Measurements from ENCODE around the gene ABCF2. TPM values are rescaled to one million over a fixed set of nuclear protein-coding genes. Genes with fewer than 3 reads are reported as not detected.

ABCF2 gene
- total and polyA plus RNA-seq, 2 of the 13 experiments (the other 11 are each of a cell fraction or from before 2014, with no cell fraction given) = 16.3 to 42.5 TPM

GRCh38 chr7:151247611-151248345 is 20.8 kb upstream of the ABCF2 start:
- Histone ChIP-seq H3K9ac (ENCODE audit: insufficient read depth, low read depth, low read length) (no peak overlapping the region), H2AFZ (ENCODE audit: low read length) (no peak overlapping the region), H3K9me3 (ENCODE audit: low read length) (no peaks in the 10 kb centered on the region), H3K27ac (ENCODE audit: extremely low read length, insufficient read depth, low read length) (no peak overlapping the region), H4K20me1 (ENCODE audit: insufficient read depth, low read length) (no peaks in the 10 kb centered on the region; the same call in 1 of the 2 replicates), H3K4me1 (ENCODE audit: insufficient read depth, low read length) (peaks cover 84% of the 10 kb centered on the region), H3K4me2 (ENCODE audit: low read depth, low read length) (peak overlapping the region; percentile 83), H3K36me3 (replicated peaks in 1 of 2; ENCODE audit: control insufficient read depth in 1 of 2, insufficient read depth in 2 of 2, low read length in 2 of 2) (no peaks in the 10 kb centered on the region), H3K27me3 (ENCODE audit: control insufficient read depth in 1 of 2, insufficient read depth in 2 of 2, low read length in 2 of 2) (peaks cover 10 to 71% of the 10 kb centered on the region in 2 experiments; a peak in 4 of 5 replicates), H3K4me3 (replicated peaks in 1 of 3; ENCODE audit: insufficient read depth in 1 of 3, low read depth in 2 of 3, low read length in 3 of 3) (peak overlapping the region; percentile 29 to 65 (median 59); a peak in 5 of 6 replicates), H3K79me2 (ENCODE audit: insufficient read depth, low read length) (no peaks in the 10 kb centered on the region)
- ATAC-seq (peak; percentile 9; the same call in 1 of the 3 replicates), DNase-seq (ENCODE audit: low spot score) (no peak), FAIRE-seq (no peak)
- ChIA-PET POLR2A (interaction anchor here (1.3 to 2.0 kb wide), 3 partner anchors 15 to 184 kb away, joined by 3 to 8 read pairs (median 4); partner anchors contain the start of genes ABCF2 and CHPF2), CTCF (ENCODE audit: low intra/inter-chr PET ratio, low total read pairs) (no interaction called here)
- 6% methylated on average over 12 of the region's 29 CpGs for WGBS (ENCODE audit: low lambda C conversion rate)
- intact Hi-C loops (cut with micrococcal nuclease; ENCODE audit: unreplicated experiment) (loop anchor here (2.0 to 10.0 kb wide), 3 partner anchors 15 to 163 kb away; partner anchors contain the start of genes AGAP3, CHPF2, FASTK and TMUB1), in situ Hi-C loops (cut with HindIII; ENCODE audit: extremely low pct_ligation_motif_present, low pct_unique_long_range_greater_than_20kb) (no loop called here)
- no TSS peak for BruUV-seq (replicated peaks)
- TF ChIP-seq U2AF2 (IDR thresholded peaks at IDR 0.05; ENCODE audit: low read depth, low read length) (no peak), ZNF263 (CRISPR knock-in tag; IDR thresholded peaks at IDR 0.05) (peak; percentile 60)

GRCh38 chr7:151246851-151247580 is 20.0 kb upstream of the ABCF2 start:
- no peak overlapping the region for H3K9ac ChIP-seq (ENCODE audit: insufficient read depth, low read depth, low read length)
- no peak overlapping the region for H2AFZ ChIP-seq (ENCODE audit: low read length)
- H3K4me3 ChIP-seq (replicated peaks in 1 of 3; ENCODE audit: insufficient read depth in 1 of 3, low read depth in 2 of 3, low read length in 3 of 3) = peak overlapping the region in 1 of 3 experiments; percentile 65; a peak in 1 of 6 replicates
- no peak for ATAC-seq
- CTCF ChIA-PET (ENCODE audit: low intra/inter-chr PET ratio, low total read pairs) = no interaction called here
- no peaks in the 10 kb centered on the region for H3K36me3 ChIP-seq (replicated peaks in 1 of 2; ENCODE audit: control insufficient read depth in 1 of 2, insufficient read depth in 2 of 2, low read length in 2 of 2)
- 0 out of 2 replicates have a peak overlapping the region, but pooled peaks have one; percentile 83 for H3K4me2 ChIP-seq (ENCODE audit: low read depth, low read length)
- no peak for FAIRE-seq
- H3K4me1 ChIP-seq (ENCODE audit: insufficient read depth, low read length) = peaks cover 83% of the 10 kb centered on the region
- DNase-seq (ENCODE audit: low spot score) = no peak
- WGBS (ENCODE audit: low lambda C conversion rate) = 43% methylated on average over 2 of the region's 4 CpGs
- H4K20me1 ChIP-seq (ENCODE audit: insufficient read depth, low read length) = no peaks in the 10 kb centered on the region; the same call in 1 of the 2 replicates
- no TSS peak for BruUV-seq (replicated peaks)
- in situ Hi-C loops (cut with HindIII; ENCODE audit: extremely low pct_ligation_motif_present, low pct_unique_long_range_greater_than_20kb) = no loop called here
- intact Hi-C loops (cut with micrococcal nuclease; ENCODE audit: unreplicated experiment) = loop anchor here (5.0 to 10.0 kb wide), 2 partner anchors 105 to 162 kb away; partner anchors contain the start of genes AGAP3, FASTK and TMUB1
- H3K9me3 ChIP-seq (ENCODE audit: low read length) = no peaks in the 10 kb centered on the region
- no peaks in the 10 kb centered on the region for H3K79me2 ChIP-seq (ENCODE audit: insufficient read depth, low read length)
- POLR2A ChIA-PET = interaction anchor here (1.3 to 2.0 kb wide), 3 partner anchors 14 to 184 kb away, joined by 3 to 8 read pairs (median 4); partner anchors contain the start of genes ABCF2 and CHPF2
- H3K27ac ChIP-seq (ENCODE audit: extremely low read length, insufficient read depth, low read length) = no peak overlapping the region
- peaks cover 10 to 63% of the 10 kb centered on the region in 2 experiments; a peak in 4 of 5 replicates for H3K27me3 ChIP-seq (ENCODE audit: control insufficient read depth in 1 of 2, insufficient read depth in 2 of 2, low read length in 2 of 2)
- no peak for TF ChIP-seq KAT8 (CRISPR knock-in tag; IDR thresholded peaks at IDR 0.05)
- no peak for TF ChIP-seq ZNF281 (CRISPR knock-in tag; IDR thresholded peaks at IDR 0.05; ENCODE audit: borderline replicate concordance)
- no peak for TF ChIP-seq TFAP4 (IDR thresholded peaks at IDR 0.05; ENCODE audit: borderline replicate concordance, low read depth)
- no peak for TF ChIP-seq ZNF296 (CRISPR knock-in tag; conservative IDR thresholded peaks at IDR 0.05)
- no peak for TF ChIP-seq ZKSCAN1 (IDR thresholded peaks at IDR 0.05; ENCODE audit: low read length)
- no peak for TF ChIP-seq ZNF720 (CRISPR knock-in tag; IDR thresholded peaks at IDR 0.05)
- TF ChIP-seq EP300 (IDR thresholded peaks at IDR 0.05; ENCODE audit: low read depth in 2 of 2, low read length in 2 of 2) = no peak
- no peak for TF ChIP-seq EP300 (CRISPR knock-in tag; IDR thresholded peaks at IDR 0.05; ENCODE audit: borderline replicate concordance)
- TF ChIP-seq HNRNPUL1 (IDR thresholded peaks at IDR 0.05; ENCODE audit: low read depth, low read length) = no peak
- no peak for TF ChIP-seq RFXAP (CRISPR knock-in tag; IDR thresholded peaks at IDR 0.05; ENCODE audit: borderline replicate concordance)
